GM12878 (cell line): ENCODE measurements around the gene GMCL1. TPM values are rescaled to one million over a fixed set of nuclear protein-coding genes. Genes with fewer than 3 reads are reported as not detected.
A peak's percentile ranks its signal among the peaks of the same experiment; 100 is the strongest.

ENCODE experiments used
- ATAC-seq: fragments of 200-7000 bp; cut with Tn5 transposase; 3 replicates; pipeline ENCODE4 v1.9.1; 2020; ENCODE audit warnings: mild to moderate bottlenecking, moderate library complexity
- Bru-seq: library from RNA; stranded (reverse); fragments of 400-500 nt; gene quantifications from one replicate; lab custom pipeline; 2021; lab: Mats Ljungman, UMichigan
- BruChase-seq, 2 experiments: library from RNA; stranded (reverse); fragments of 400-500 nt; gene quantifications; one replicate each; lab custom pipeline; 2021; lab: Mats Ljungman, UMichigan
- BruUV-seq: library from RNA; stranded (reverse); fragments of 400-500 nt; replicated peaks from 2 replicates; lab custom pipeline; 2021; lab: Mats Ljungman, UMichigan
- CTCF ChIA-PET: fragments of 300-600 bp; sonication (Branson Sonifier 250); formaldehyde crosslinking; extraction: SDS; loops from one replicate; lab custom pipeline; 2021; ENCODE audit warnings: inconsistent platforms; lab: Yijun Ruan, JAX
- POLR2A ChIA-PET: fragments of 350-600 bp; formaldehyde crosslinking; extraction: SDS; loops from one replicate; lab custom pipeline; 2021; ENCODE audit warnings: inconsistent platforms; lab: Charles Lee
- RAD21 ChIA-PET: fragments of 300-600 bp; sonication (Branson Sonifier 250); formaldehyde crosslinking; loops from one replicate; lab custom pipeline; 2023; ENCODE audit warnings: antibody characterized with exemption; ENCODE audit not compliant: unreplicated experiment; lab: Charles Lee
- SMC1A ChIA-PET: fragments of 300-600 bp; sonication (Branson Sonifier 250); formaldehyde crosslinking; loops from one replicate; lab custom pipeline; 2023; ENCODE audit not compliant: unreplicated experiment, uncharacterized antibody; lab: Charles Lee
- DNase-seq: peaks from one replicate; pipeline ENCODE4 v3.0.0-alpha.2; 2011; ENCODE audit warnings: low read depth, low spot score
- FAIRE-seq: peaks from 3 replicates; lab custom pipeline; 2011; peaks lifted over from hg19 to GRCh38; lab: Jason Lieb, UNC
- H2AFZ ChIP-seq: 2 replicates; pipeline ENCODE4 v1.6.0; 2011; ENCODE audit warnings: low read depth, low read length, control low read depth; ENCODE audit not compliant: control insufficient read depth
- H3K27ac ChIP-seq: 2 replicates; pipeline ENCODE4 v1.5.1; 2011; ENCODE audit warnings: control low read depth; ENCODE audit not compliant: control insufficient read depth, insufficient read depth
- H3K27me3 ChIP-seq, 2 experiments: replicated peaks in 1 of 2; 2 replicates each; pipeline versions ENCODE4 v1.6.0 to v1.6.1; 2011; ENCODE audit warnings: low read length in 1 of 2; ENCODE audit not compliant: control insufficient read depth in 2 of 2, insufficient read depth in 2 of 2
- H3K36me3 ChIP-seq, 2 experiments: 2 replicates each; pipeline ENCODE4 v1.5.1; 2011; ENCODE audit warnings: low read length in 1 of 2; ENCODE audit not compliant: control insufficient read depth in 2 of 2, insufficient read depth in 2 of 2
- H3K4me1 ChIP-seq: 2 replicates; pipeline ENCODE4 v1.6.1; 2011; ENCODE audit warnings: mild to moderate bottlenecking, low read length, moderate library complexity, mixed read lengths; ENCODE audit not compliant: control insufficient read depth, insufficient read depth
- H3K4me2 ChIP-seq: 2 replicates; pipeline ENCODE4 v1.6.0; 2011; ENCODE audit warnings: control low read depth; ENCODE audit not compliant: control insufficient read depth, insufficient read depth
- H3K4me3 ChIP-seq: fragments of 200-600 bp; sonication (generic); 2 replicates; pipeline ENCODE4 v1.5.1; 2016
- H3K79me2 ChIP-seq: 2 replicates; pipeline ENCODE4 v1.6.0; 2011; ENCODE audit warnings: low read length; ENCODE audit not compliant: control insufficient read depth, insufficient read depth
- H3K9ac ChIP-seq: 2 replicates; pipeline ENCODE4 v1.8.0; 2011; ENCODE audit warnings: low read length, control low read depth, mixed read lengths; ENCODE audit not compliant: control insufficient read depth, insufficient read depth
- H3K9me3 ChIP-seq: replicated peaks from 3 replicates; pipeline ENCODE4 v1.5.1; 2011; ENCODE audit warnings: mild to moderate bottlenecking, low read length; ENCODE audit not compliant: control insufficient read depth, insufficient read depth
- H4K20me1 ChIP-seq: 2 replicates; pipeline ENCODE4 v1.6.0; 2011; ENCODE audit not compliant: control insufficient read depth, insufficient read depth
- BHLHE40 ChIP-seq, 2 experiments: fragments of 450-650 bp in 1 of 2; IDR thresholded peaks; 2 replicates each; pipeline ENCODE4 v1.6.1; 2011 to 2017; ENCODE audit warnings: low read depth in 2 of 2, borderline replicate concordance in 1 of 2, improper control_type of control experiment in 1 of 2, low read length in 1 of 2, mild to moderate bottlenecking in 1 of 2
- DPF2 ChIP-seq: fragments of 450-650 bp; IDR thresholded peaks from 2 replicates; pipeline ENCODE4 v1.6.1; 2017; ENCODE audit warnings: mild to moderate bottlenecking
- EED ChIP-seq: sonication (generic); IDR thresholded peaks from 2 replicates; pipeline ENCODE4 v1.6.1; 2016; ENCODE audit warnings: antibody characterized with exemption, low read depth
- FOXM1 ChIP-seq: IDR thresholded peaks from 2 replicates; pipeline ENCODE4 v1.6.1; 2012; ENCODE audit warnings: low read depth, mild to moderate bottlenecking, inconsistent platforms, low read length, moderate library complexity
- HCFC1 ChIP-seq: fragments of 150-350 bp; IDR thresholded peaks from 2 replicates; pipeline ENCODE4 v1.6.1; 2014; ENCODE audit warnings: low read length
- HSF1 ChIP-seq: fragments of 150-350 bp; IDR thresholded peaks from 2 replicates; pipeline ENCODE4 v1.6.1; 2014; ENCODE audit warnings: mild to moderate bottlenecking, low read depth, low read length
- IKZF2 ChIP-seq, 2 experiments: fragments of 450-650 bp; IDR thresholded peaks; 2 replicates each; pipeline ENCODE4 v1.6.1; 2017; ENCODE audit warnings: mild to moderate bottlenecking in 2 of 2, moderate library complexity in 2 of 2
- IRF3 ChIP-seq: fragments of 450-650 bp; IDR thresholded peaks from 2 replicates; pipeline ENCODE4 v1.6.1; 2014; ENCODE audit warnings: mild to moderate bottlenecking
- IRF4 ChIP-seq: IDR thresholded peaks from 2 replicates; pipeline ENCODE4 v1.6.1; 2011; ENCODE audit warnings: low read depth, low read length
- POLR2AphosphoS5 ChIP-seq: IDR thresholded peaks from 2 replicates; pipeline ENCODE4 v1.6.1; 2011; ENCODE audit warnings: mild to moderate bottlenecking, low read length, inconsistent platforms
- SMAD5 ChIP-seq: IDR thresholded peaks from 2 replicates; pipeline ENCODE4 v1.6.1; 2016; ENCODE audit warnings: antibody characterized with exemption, low read depth
- SP1 ChIP-seq: IDR thresholded peaks from one replicate; pipeline ENCODE4 v1.6.1; 2011; ENCODE audit warnings: low read depth, low read length
- STAT1 ChIP-seq: fragments of 450-650 bp; conservative IDR thresholded peaks from 2 replicates; pipeline ENCODE4 v1.6.1; 2014; ENCODE audit warnings: antibody characterized with exemption, mild to moderate bottlenecking
- TAF1 ChIP-seq: IDR thresholded peaks from 2 replicates; pipeline ENCODE4 v1.6.1; 2011; ENCODE audit warnings: mild to moderate bottlenecking, low read depth, low read length, borderline replicate concordance
- TCF7 ChIP-seq: IDR thresholded peaks from 2 replicates; pipeline ENCODE4 v1.6.1; 2014; ENCODE audit warnings: antibody characterized with exemption, borderline replicate concordance
- ZBED1 ChIP-seq: IDR thresholded peaks from 2 replicates; pipeline ENCODE4 v1.6.1; 2016; ENCODE audit warnings: borderline replicate concordance
- WGBS: methylation state at CpG from one replicate; pipeline ENCODE4 v1.1.6; 2016; ENCODE audit warnings: low lambda C conversion rate; ENCODE audit not compliant: insufficient replicate concordance, insufficient coverage; ENCODE audit errors: missing lambda C conversion rate; 5-methylcytosine and 5-hydroxymethylcytosine counted together
- in situ Hi-C: fragments of 300-500 bp; cut with MboI; formaldehyde crosslinking; loops from 9 replicates; pipeline ENCODE4 v1.14.3; 2018; ENCODE audit warnings: mixed read lengths
- intact Hi-C: fragments of 100-400 bp; cut with micrococcal nuclease; formaldehyde crosslinking; loops from one replicate; pipeline ENCODE4 v1.14.2; 2022; ENCODE audit not compliant: unreplicated experiment
- long read RNA-seq, 2 experiments: library from polyadenylated mRNA; unstranded; transcript quantifications; one replicate each; pipeline ENCODE4 v2.0.0, GENCODE V29; 2019 to 2020
- polyA minus RNA-seq, 3 experiments: library from RNA; depleted of rRNA, polyadenylated mRNA; stranded (reverse); fragments of >200 nt; gene quantifications; 2 replicates each; pipeline ENCODE4 v1.2.3, GENCODE V29; 2011
- polyA plus RNA-seq, 11 experiments: library from polyadenylated mRNA; depleted of rRNA in 4 of 11; unstranded in 6 of 11; stranded (reverse) in 5 of 11; fragments of >200 nt; fragmentation: Nextera tagmentation in 4 of 11; fragmentation: Illumina TruSeq in 1 of 11; extraction: Ambion mirVana in 4 of 11; extraction: Trizol in 1 of 11; gene quantifications; 1 replicate in 1 of 11; 2 replicates in 10 of 11; pipeline versions ENCODE4 v1.2.1 to v1.2.3, GENCODE V29; 2011 to 2016; ENCODE audit warnings: inconsistent platforms in 2 of 11, missing spikeins in 2 of 11, low read depth in 1 of 11
- total RNA-seq, 4 experiments: library from RNA; depleted of rRNA in 3 of 4; stranded (reverse); fragments of >200 nt in 3 of 4; fragmentation: Illumina TruSeq in 1 of 4; extraction: Trizol in 1 of 4; gene quantifications; 2 replicates each; pipeline versions ENCODE4 v1.2.1 to v1.2.3, GENCODE V29; 2013 to 2021

Gene GMCL1
- 31.6 and 32.3 TPM in 2 replicates for total RNA-seq (2013; cell fraction: nucleolus; rRNA removed)
- total RNA-seq (2014; rRNA removed) (9.9 and 12.6 TPM in 2 replicates), total RNA-seq (2014; rRNA removed; fragmentation: Illumina TruSeq; extraction: Trizol) (11.2 TPM in 2 replicates), total RNA-seq (2021) (10.3 and 13.4 TPM in 2 replicates), polyA plus RNA-seq (2011; rRNA removed) (15.9 and 23.8 TPM in 2 replicates), polyA plus RNA-seq (2014; fragmentation: Illumina TruSeq; extraction: Trizol) (13.6 and 16.3 TPM in 2 replicates), polyA plus RNA-seq (2014; fragmentation: Nextera tagmentation; extraction: Ambion mirVana) (1 to 10 TPM; 3.7 to 4.8 TPM), polyA plus RNA-seq (2014; rRNA removed) (8.9 and 9.6 TPM in 2 replicates), polyA plus RNA-seq (2016; fragmentation: Nextera tagmentation; extraction: Ambion mirVana) (10 to 100 TPM; 18.8 to 21.4 TPM), polyA minus RNA-seq (2011; rRNA and poly(A)+ RNA removed) (8.0 and 9.6 TPM in 2 replicates), Bru-seq, nascent RNA (percentile 82 among the genes with signal in this experiment), BruChase-seq, experiment 1, labeled RNA remaining after a 6-hour chase (percentile 77 among the genes with signal in this experiment), BruChase-seq, experiment 2, labeled RNA remaining after a 2-hour chase (percentile 84 among the genes with signal in this experiment)
- polyA plus RNA-seq (2011; ENCODE audit: low read depth), result 4.9 TPM
- 4.9 and 6.4 TPM in 2 replicates for polyA plus RNA-seq (2011; cell fraction: cytosol; rRNA removed)
- polyA plus RNA-seq (2011; cell fraction: nucleus; rRNA removed), result 8.2 and 8.6 TPM in 2 replicates
- 7.9 and 11.3 TPM in 2 replicates for polyA plus RNA-seq (2012)
- 3.7 and 3.8 TPM in 2 replicates for polyA minus RNA-seq (2011; cell fraction: cytosol; rRNA and poly(A)+ RNA removed)
- polyA minus RNA-seq (2011; cell fraction: nucleus; rRNA and poly(A)+ RNA removed), result 3.1 and 9.6 TPM in 2 replicates
- long read RNA-seq, experiment 1, full-length matches to known transcripts, result 13 of 19 reads
- long read RNA-seq, experiment 1, partial matches to known transcripts, result 3 of 19 reads
- long read RNA-seq, experiment 1, other reads (novel, unspliced or antisense), result 3 of 19 reads
- long read RNA-seq, experiment 2, full-length matches to known transcripts, result 28 of 39 reads
- long read RNA-seq, experiment 2, partial matches to known transcripts, result 8 of 39 reads
- long read RNA-seq, experiment 2, other reads (novel, unspliced or antisense), result 3 of 39 reads

DNA sequence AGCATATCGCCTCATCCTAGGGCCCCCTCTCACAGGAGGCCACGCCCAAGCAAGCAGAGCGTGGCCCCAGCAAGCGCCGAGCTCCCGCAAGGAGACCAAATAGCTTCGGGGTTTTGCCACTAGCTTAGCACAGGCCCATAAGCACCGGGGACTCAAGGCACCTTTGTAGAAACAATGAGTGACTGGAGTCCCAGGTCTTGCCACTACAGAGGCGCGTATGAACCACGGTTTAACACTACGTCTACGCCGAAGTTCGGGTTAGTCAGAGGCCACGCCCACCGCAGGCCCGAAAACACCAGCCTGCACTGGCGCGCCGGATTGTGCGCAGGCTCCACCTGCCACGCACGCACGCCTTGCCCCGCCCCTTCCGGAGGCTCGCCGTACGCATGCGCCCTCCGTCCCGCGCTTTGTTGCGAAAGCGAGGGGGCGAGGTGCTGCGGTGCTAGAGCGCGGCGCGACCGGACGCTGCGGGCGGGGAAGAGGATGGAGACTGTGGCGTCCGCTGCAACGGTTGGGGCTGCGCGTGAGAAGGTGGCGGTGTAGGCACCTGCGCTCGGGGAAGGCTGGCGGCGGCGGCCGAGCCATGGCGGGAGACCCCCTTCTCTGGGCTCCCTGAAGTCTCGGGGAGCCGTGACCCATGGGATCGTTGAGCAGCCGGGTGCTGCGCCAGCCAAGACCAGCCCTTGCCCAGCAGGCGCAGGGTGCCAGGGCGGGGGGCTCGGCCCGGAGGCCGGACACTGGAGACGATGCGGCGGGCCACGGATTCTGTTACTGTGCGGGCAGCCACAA lies at the start of gene GMCL1:
TSS of gene GMCL1 (plus strand) at position 405 of the 789 bp plus-strand sequence. CDS start at position 638, 233 bp downstream.
- RAD21 ChIA-PET, result interaction anchor here (1.0 to 3.5 kb wide), 7 partner anchors 13 to 105 kb away, joined by 3 to 27 read pairs (median 3); no protein-coding TSS in a partner anchor
- Histone ChIP-seq H3K27me3 (no peaks in the 10 kb centered on the region), H3K4me1 (peaks cover 3% of the 10 kb centered on the region), H3K9ac (peak within 1 kb of the TSS; percentile 92), H4K20me1 (no peaks in the 10 kb centered on the region), H3K4me3 (peak within 1 kb of the TSS; percentile 87), H3K27ac (peak within 1 kb of the TSS; percentile 93), H3K36me3 (no peaks in the 10 kb centered on the region; a peak in 1 of 4 replicates), H2AFZ (peak within 1 kb of the TSS; percentile 100), H3K79me2 (peaks cover 48% of the 10 kb centered on the region), H3K9me3 (no peaks in the 10 kb centered on the region), H3K4me2 (peak within 1 kb of the TSS; percentile 98)
- FAIRE-seq (peak; percentile 95), ATAC-seq (peak; percentile 94), DNase-seq (peak; percentile 92)
- CTCF ChIA-PET, result interaction anchor here (0.7 to 6.8 kb wide), 7 partner anchors 12 to 240 kb away, joined by 3 to 67 read pairs (median 5); no protein-coding TSS in a partner anchor
- SMC1A ChIA-PET, result interaction anchor here (0.8 to 3.5 kb wide), 9 partner anchors 9 to 464 kb away, joined by 3 to 14 read pairs (median 3); partner anchors contain the start of gene SNRPG
- POLR2A ChIA-PET, result interaction anchor here (1.0 to 2.2 kb wide), 7 partner anchors 10 to 96 kb away, joined by 3 to 9 read pairs (median 4); partner anchors contain the start of gene MXD1
- TSS peak; percentile 61 for BruUV-seq
- WGBS, result 2% methylated on average over 65 of the region's 74 CpGs
- in situ Hi-C loops, result no loop called here
- intact Hi-C loops, result loop anchor here (5.0 kb wide), 2 partner anchors 107 to 182 kb away; no protein-coding TSS in a partner anchor
- no peak for TF ChIP-seq IRF4
- 0 out of 2 replicates have a peak, but pooled peaks have one; percentile 6 for TF ChIP-seq STAT1
- TF ChIP-seq ZBED1, result no peak
- no peak for TF ChIP-seq IRF3
- peak; percentile 25 to 86; a peak in 2 of 4 replicates for TF ChIP-seq BHLHE40 (IDR thresholded peaks at IDR 0.05; ENCODE audit: borderline replicate concordance in 1 of 2, low read depth in 2 of 2, low read length in 1 of 2)
- TF ChIP-seq TAF1, result peak; percentile 63; the same call in 1 of the 2 replicates
- TF ChIP-seq POLR2AphosphoS5, result peak; percentile 91
- no peak for TF ChIP-seq HSF1
- TF ChIP-seq EED, result no peak
- TF ChIP-seq DPF2, result peak; percentile 67
- peak; percentile 46 for TF ChIP-seq HCFC1
- TF ChIP-seq IKZF2 (IDR thresholded peaks at IDR 0.05), result 0 out of 4 replicates have a peak, but pooled peaks of 1 of the 2 experiments have one; percentile 25
- TF ChIP-seq SMAD5, result peak; percentile 61; the same call in 1 of the 2 replicates
- TF ChIP-seq SP1, result peak; percentile 74
- TF ChIP-seq FOXM1, result no peak
- no peak; the same call in 1 of the 2 replicates for TF ChIP-seq TCF7
